Fibroblast of lung (primary cell): Measurements from ENCODE around the gene SOX13.

ENCODE experiments used
- CTCF ChIP-seq, 2 donors: IDR thresholded peaks in 1 of 2; conservative IDR thresholded peaks in 1 of 2; 1 replicate in 1 of 2; 2 replicates in 1 of 2; pipeline ENCODE4 v1.5.1; 2011 to 2012; ENCODE audit warnings: low read length in 2 of 2, control low read depth in 1 of 2, inconsistent platforms in 1 of 2, low read depth in 1 of 2, mild to moderate bottlenecking in 1 of 2
- EZH2 ChIP-seq: IDR thresholded peaks from 2 replicates; pipeline ENCODE4 v1.5.1; 2012; ENCODE audit warnings: low read length, control low read depth, mild to moderate bottlenecking; ENCODE audit errors: missing control alignments

- TF ChIP-seq CTCF (conservative IDR thresholded peaks at IDR 0.05 in 1 of 2, IDR thresholded peaks at IDR 0.05 in 1 of 2; ENCODE audit: low read depth in 1 of 2, low read length in 2 of 2) (no peak), EZH2 (no peak)
Measured at GRCh38 chr1:204081164-204081790, 8.4 kb downstream of the SOX13 start.
